GM21528 (cell line): ENCODE data around the gene FOXP3.

ENCODE experiments used
- ATAC-seq: cut with Tn5 transposase; IDR thresholded peaks from one replicate; pipeline ENCODE4 v1.9.1; 2021; ENCODE audit warnings: mild to moderate bottlenecking, moderate library complexity; ENCODE audit not compliant: unreplicated experiment, low FRiP score

The FOXP3 gene

GRCh38 chrX:49221868-49222267 is 42.6 kb downstream of the FOXP3 start:
- no peak for ATAC-seq

GRCh38 chrX:49220100-49220499 is 44.4 kb downstream of the FOXP3 start:
- ATAC-seq: no peak

GRCh38 chrX:49214996-49215526 is 49.4 kb downstream of the FOXP3 start:
- no peak for ATAC-seq

GRCh38 chrX:49214416-49214815 is 50.1 kb downstream of the FOXP3 start:
- ATAC-seq: no peak

GRCh38 chrX:49212861-49213260 is 51.6 kb downstream of the FOXP3 start:
- no peak for ATAC-seq

- ATAC-seq: no peak
These were observed 52.3 kb downstream of the FOXP3 start for GRCh38 chrX:49212209-49212608.

- ATAC-seq: no peak
These were observed 53.4 kb downstream of the FOXP3 start for GRCh38 chrX:49211074-49211473.

- no peak for ATAC-seq
These were observed 54.1 kb downstream of the FOXP3 start for GRCh38 chrX:49210406-49210805.

GRCh38 chrX:49209434-49210251 is 54.9 kb downstream of the FOXP3 start:
- ATAC-seq: no peak

GRCh38 chrX:49208399-49208798 is 56.1 kb downstream of the FOXP3 start:
- ATAC-seq: no peak

- no peak for ATAC-seq
These were observed 58.0 kb downstream of the FOXP3 start for GRCh38 chrX:49206543-49206942.

- no peak for ATAC-seq
These were observed 59.1 kb downstream of the FOXP3 start for GRCh38 chrX:49205443-49205842.

- ATAC-seq: no peak
These were observed 59.8 kb downstream of the FOXP3 start for GRCh38 chrX:49204709-49205108.

- ATAC-seq: no peak
These were observed 60.5 kb downstream of the FOXP3 start for GRCh38 chrX:49204017-49204416.

- no peak for ATAC-seq
These were observed 61.0 kb downstream of the FOXP3 start for GRCh38 chrX:49203536-49203935.

- no peak for ATAC-seq
These were observed 62.5 kb downstream of the FOXP3 start for GRCh38 chrX:49202022-49202421.
